IMR-90 (cell line): ENCODE results near the gene LRFN4. TPM values are rescaled to one million over a fixed set of nuclear protein-coding genes. Genes with fewer than 3 reads are reported as not detected.
A peak's percentile ranks its signal among the peaks of the same experiment; 100 is the strongest.

Source experiments
- ATAC-seq: fragments of 200-7000 bp; cut with Tn5 transposase; 2 replicates; pipeline ENCODE4 v1.9.1; 2020; ENCODE audit warnings: low read depth, mild to moderate bottlenecking, moderate library complexity
- BruUV-seq: library from RNA; stranded (reverse); fragments of 400-500 nt; replicated peaks from 2 replicates; lab custom pipeline; 2021; lab: Mats Ljungman, UMichigan
- CTCF ChIA-PET: fragments of 300-600 bp; formaldehyde crosslinking; extraction: SDS; loops from one replicate; lab custom pipeline; 2021; ENCODE audit warnings: antibody characterized with exemption; lab: Yijun Ruan, JAX
- POLR2A ChIA-PET: fragments of 300-600 bp; sonication (Branson Sonifier 250); formaldehyde crosslinking; loops from one replicate; lab custom pipeline; 2022; ENCODE audit warnings: antibody characterized with exemption; ENCODE audit not compliant: unreplicated experiment; lab: Charles Lee
- DNase-seq: peaks from one replicate; pipeline ENCODE4 v3.0.0; 2013
- H2AFZ ChIP-seq: replicated peaks from 2 replicates; pipeline ENCODE3; 2013; ENCODE audit warnings: low read length, mild to moderate bottlenecking; ENCODE audit not compliant: poor library complexity
- H2AK5ac ChIP-seq: 2 replicates; pipeline ENCODE4 v1.6.1; 2013; ENCODE audit warnings: low read depth, low read length, inconsistent platforms
- H2AK9ac ChIP-seq: replicated peaks from 2 replicates; pipeline ENCODE3; 2013; ENCODE audit warnings: mild to moderate bottlenecking, low read depth, low read length, moderate library complexity; ENCODE audit not compliant: poor library complexity
- H2BK120ac ChIP-seq: 2 replicates; pipeline ENCODE4 v1.6.1; 2013; ENCODE audit warnings: low read depth, low read length, inconsistent platforms
- H2BK15ac ChIP-seq: 3 replicates; pipeline ENCODE4 v1.6.1; 2013; ENCODE audit warnings: low read depth, low read length, inconsistent platforms
- H2BK20ac ChIP-seq: 2 replicates; pipeline ENCODE4 v1.6.1; 2013; ENCODE audit warnings: low read depth, mild to moderate bottlenecking, inconsistent platforms, low read length, moderate library complexity
- H2BK5ac ChIP-seq: 2 replicates; pipeline ENCODE4 v1.6.1; 2013; ENCODE audit warnings: mild to moderate bottlenecking, low read depth, low read length, inconsistent platforms; ENCODE audit not compliant: poor library complexity, severe bottlenecking
- H3K14ac ChIP-seq: replicated peaks from 2 replicates; pipeline ENCODE4 v1.6.1; 2013; ENCODE audit warnings: low read depth, low read length, inconsistent platforms
- H3K18ac ChIP-seq: 2 replicates; pipeline ENCODE4 v1.6.1; 2013; ENCODE audit warnings: low read depth, low read length, control low read depth
- H3K23ac ChIP-seq: 2 replicates; pipeline ENCODE4 v1.6.1; 2013; ENCODE audit warnings: low read depth, low read length, inconsistent platforms
- H3K27ac ChIP-seq: 2 replicates; pipeline ENCODE4 v1.5.1; 2013; ENCODE audit warnings: mild to moderate bottlenecking, control low read depth, low read length; ENCODE audit not compliant: insufficient read depth
- H3K27me3 ChIP-seq: 2 replicates; pipeline ENCODE4 v1.6.1; 2013; ENCODE audit warnings: low read length; ENCODE audit not compliant: control insufficient read depth, insufficient read depth
- H3K36me3 ChIP-seq: 2 replicates; pipeline ENCODE4 v1.6.1; 2013; ENCODE audit warnings: low read length, mixed read lengths; ENCODE audit not compliant: control insufficient read depth, insufficient read depth
- H3K4ac ChIP-seq: 2 replicates; pipeline ENCODE4 v1.6.1; 2013; ENCODE audit warnings: low read depth, low read length, inconsistent platforms
- H3K4me1 ChIP-seq: 2 replicates; pipeline ENCODE4 v1.6.1; 2013; ENCODE audit warnings: low read length, mixed read lengths; ENCODE audit not compliant: control insufficient read depth, insufficient read depth
- H3K4me2 ChIP-seq: 2 replicates; pipeline ENCODE4 v1.6.1; 2013; ENCODE audit warnings: low read depth, mild to moderate bottlenecking, control low read depth, low read length, moderate library complexity
- H3K4me3 ChIP-seq: 2 replicates; pipeline ENCODE4 v1.5.1; 2013; ENCODE audit warnings: low read depth, mild to moderate bottlenecking, control low read depth, low read length, moderate library complexity; ENCODE audit not compliant: insufficient read depth
- H3K56ac ChIP-seq: 2 replicates; pipeline ENCODE4 v1.6.1; 2013; ENCODE audit warnings: low read length, inconsistent platforms; ENCODE audit not compliant: insufficient read depth; ENCODE audit errors: extremely low read depth
- H3K79me1 ChIP-seq, 2 experiments: 2 replicates each; pipeline ENCODE4 v1.6.1; 2013; ENCODE audit warnings: low read length in 2 of 2, inconsistent platforms in 1 of 2, low read depth in 1 of 2
- H3K9ac ChIP-seq: 2 replicates; pipeline ENCODE4 v1.6.1; 2013; ENCODE audit warnings: low read depth, low read length, control low read depth
- H3K9me1 ChIP-seq: 2 replicates; pipeline ENCODE4 v1.6.1; 2013; ENCODE audit warnings: low read length, inconsistent platforms; ENCODE audit not compliant: insufficient read depth
- H3K9me3 ChIP-seq: 2 replicates; pipeline ENCODE4 v1.6.1; 2013; ENCODE audit warnings: low read length; ENCODE audit not compliant: control insufficient read depth, insufficient read depth
- H4K20me1 ChIP-seq: 2 replicates; pipeline ENCODE4 v1.6.1; 2013; ENCODE audit warnings: low read length, inconsistent platforms; ENCODE audit not compliant: insufficient read depth
- H4K5ac ChIP-seq: 2 replicates; pipeline ENCODE4 v1.6.1; 2013; ENCODE audit warnings: mild to moderate bottlenecking, low read depth, low read length, control low read depth
- H4K8ac ChIP-seq, 2 experiments: 2 replicates each; pipeline ENCODE4 v1.6.1; 2013; ENCODE audit warnings: low read depth in 2 of 2, low read length in 2 of 2, control low read depth in 1 of 2, inconsistent platforms in 1 of 2
- H4K91ac ChIP-seq: 2 replicates; pipeline ENCODE4 v1.6.1; 2013; ENCODE audit warnings: low read depth, low read length, inconsistent platforms; ENCODE audit not compliant: insufficient read depth
- BHLHE40 ChIP-seq: fragments of 150-350 bp; IDR thresholded peaks from 2 replicates; pipeline ENCODE4 v1.6.1; 2016; ENCODE audit warnings: mild to moderate bottlenecking, low read depth, low read length
- CEBPB ChIP-seq: IDR thresholded peaks from 2 replicates; pipeline ENCODE4 v1.6.1; 2012; ENCODE audit warnings: low read depth, low read length, improper control_type of control experiment
- CHD1 ChIP-seq: IDR thresholded peaks from 2 replicates; pipeline ENCODE4 v1.6.1; 2012; ENCODE audit warnings: low read depth, low read length, improper control_type of control experiment
- CTCF ChIP-seq: conservative IDR thresholded peaks from 2 replicates; pipeline ENCODE4 v1.5.1; 2012; ENCODE audit warnings: mild to moderate bottlenecking, low read depth, low read length, improper control_type of control experiment
- ELK1 ChIP-seq: fragments of 150-350 bp; IDR thresholded peaks from 2 replicates; pipeline ENCODE4 v1.6.1; 2016; ENCODE audit warnings: low read depth, mild to moderate bottlenecking, low read length, moderate library complexity, borderline replicate concordance
- FOS ChIP-seq: fragments of 150-350 bp; IDR thresholded peaks from 2 replicates; pipeline ENCODE4 v1.6.1; 2016; ENCODE audit warnings: low read depth, low read length
- MAFK ChIP-seq: IDR thresholded peaks from 2 replicates; pipeline ENCODE4 v1.6.1; 2012; ENCODE audit warnings: low read depth, low read length, improper control_type of control experiment
- MAZ ChIP-seq: IDR thresholded peaks from 2 replicates; pipeline ENCODE4 v1.6.1; 2012; ENCODE audit warnings: low read depth, mild to moderate bottlenecking, low read length, improper control_type of control experiment, moderate library complexity, borderline replicate concordance
- MXI1 ChIP-seq: IDR thresholded peaks from 2 replicates; pipeline ENCODE4 v1.6.1; 2012; ENCODE audit warnings: low read depth, mild to moderate bottlenecking, low read length, moderate library complexity, borderline replicate concordance
- NFE2L2 ChIP-seq: fragments of 150-350 bp; IDR thresholded peaks from 2 replicates; pipeline ENCODE4 v1.6.1; 2016; ENCODE audit warnings: low read depth, mild to moderate bottlenecking, low read length
- POLR2A ChIP-seq: IDR thresholded peaks from 2 replicates; pipeline ENCODE4 v1.6.1; 2012; ENCODE audit warnings: mild to moderate bottlenecking, low read depth, low read length
- RAD21 ChIP-seq: IDR thresholded peaks from 2 replicates; pipeline ENCODE4 v1.6.1; 2012; ENCODE audit warnings: low read length, improper control_type of control experiment
- RCOR1 ChIP-seq: IDR thresholded peaks from 2 replicates; pipeline ENCODE4 v1.6.1; 2012; ENCODE audit warnings: mild to moderate bottlenecking, low read length, improper control_type of control experiment; ENCODE audit not compliant: insufficient replicate concordance
- RFX5 ChIP-seq: IDR thresholded peaks from 2 replicates; pipeline ENCODE4 v1.8.0; 2012; ENCODE audit warnings: low read depth, mild to moderate bottlenecking, low read length, moderate library complexity
- SMC3 ChIP-seq: fragments of 150-350 bp; IDR thresholded peaks from 2 replicates; pipeline ENCODE4 v1.6.1; 2016; ENCODE audit warnings: low read depth, mild to moderate bottlenecking, antibody characterized with exemption, low read length, moderate library complexity
- USF2 ChIP-seq: fragments of 150-350 bp; IDR thresholded peaks from 2 replicates; pipeline ENCODE4 v1.6.1; 2017; ENCODE audit warnings: mild to moderate bottlenecking, antibody characterized with exemption, low read length, low read depth
- WGBS, 2 experiments: methylation state at CpG; one replicate each; pipeline versions ENCODE4 v1.1.5 to v1.1.7; 2013; ENCODE audit warnings: missing lambda C conversion rate in 2 of 2; ENCODE audit not compliant: insufficient read length in 1 of 2; ENCODE audit errors: extremely low coverage in 2 of 2; 5-methylcytosine and 5-hydroxymethylcytosine counted together
- dilution Hi-C: fragments of 300-500 bp; cut with HindIII; formaldehyde crosslinking; loops from one replicate; pipeline ENCODE4 v1.14.3; 2018; ENCODE audit warnings: low sequenced_read_pairs; ENCODE audit not compliant: unreplicated experiment
- in situ Hi-C: fragments of 300-500 bp; cut with MboI; formaldehyde crosslinking; loops from 3 replicates; pipeline ENCODE4 v1.14.3; 2019; ENCODE audit warnings: low sequenced_read_pairs, inconsistent platforms, mixed read lengths
- intact Hi-C: fragments of 100-400 bp; cut with micrococcal nuclease; formaldehyde crosslinking; loops from 2 replicates; pipeline ENCODE4 v1.10.0; 2022
- polyA plus RNA-seq, 3 experiments: library from polyadenylated mRNA; depleted of rRNA; stranded (reverse); fragments of >200 nt; gene quantifications; 2 replicates each; pipeline ENCODE4 v1.2.3, GENCODE V29; 2012; ENCODE audit warnings: low replicate concordance in 1 of 3
- total RNA-seq: library from RNA; depleted of rRNA; stranded (reverse); fragments of >200 nt; gene quantifications from 2 replicates; pipeline ENCODE4 v1.2.3, GENCODE V29; 2012

Gene LRFN4
- total and polyA plus RNA-seq, 2 of the 4 experiments (the other 2 are of a cell fraction): 6.1 to 18.9 TPM

- Histone ChIP-seq H3K4me3 (no peak overlapping the region), H3K36me3 (peaks cover 49% of the 10 kb centered on the region), H2AFZ (no peak overlapping the region), H2BK15ac (no peak overlapping the region), H2AK9ac (peak overlapping the region; percentile 25), H3K4me1 (peaks cover 4% of the 10 kb centered on the region), H3K9me1 (no peaks in the 10 kb centered on the region; the same call in 1 of the 2 replicates), H3K79me1 (peaks cover 14 to 41% of the 10 kb centered on the region in 2 experiments), H4K8ac (no peak overlapping the region), H3K27ac (no peak overlapping the region), H3K9me3 (no peaks in the 10 kb centered on the region), H3K23ac (no peak overlapping the region), H3K14ac (no peak overlapping the region), H2BK5ac (no peak overlapping the region), H2BK120ac (no peak overlapping the region), H2BK20ac (no peak overlapping the region), H3K56ac (no peak overlapping the region), H3K4me2 (no peak overlapping the region), H4K20me1 (peaks cover 16% of the 10 kb centered on the region; the same call in 1 of the 2 replicates), H3K18ac (no peak overlapping the region), H3K9ac (no peak overlapping the region), H3K4ac (no peak overlapping the region), H2AK5ac (no peak overlapping the region), H3K27me3 (no peaks in the 10 kb centered on the region), H4K5ac (no peak overlapping the region), H4K91ac (no peak overlapping the region)
- POLR2A ChIA-PET: no interaction called here
- WGBS, 2 experiments: no CpG with 5 or more reads among the region's 4 CpGs
- CTCF ChIA-PET: no interaction called here
- ATAC-seq: no peak
- intact Hi-C loops (no loop called here), in situ Hi-C loops (no loop called here), dilution Hi-C loops (no loop called here)
- BruUV-seq: no TSS peak
- no peak for DNase-seq
- no peak for TF ChIP-seq SMC3
- TF ChIP-seq USF2: no peak
- TF ChIP-seq NFE2L2: no peak
- no peak for TF ChIP-seq RFX5
- no peak for TF ChIP-seq CTCF
- no peak for TF ChIP-seq ELK1
- TF ChIP-seq POLR2A: no peak
- no peak for TF ChIP-seq RCOR1
- no peak for TF ChIP-seq MXI1
- no peak for TF ChIP-seq CHD1
- no peak for TF ChIP-seq RAD21
- TF ChIP-seq MAZ: no peak
- no peak for TF ChIP-seq CEBPB
- no peak for TF ChIP-seq MAFK
- no peak for TF ChIP-seq FOS
- TF ChIP-seq BHLHE40: no peak
Measured at GRCh38 chr11:66846671-66847091, 10.2 kb upstream of the LRFN4 start.
